B cell (primary cell): ENCODE measurements around the gene TSHZ1.

Source experiments
- EZH2 ChIP-seq: IDR thresholded peaks from 2 replicates; pipeline ENCODE4 v1.6.1; 2012; ENCODE audit warnings: borderline replicate concordance, low read depth, mild to moderate bottlenecking, moderate library complexity, low read length; ENCODE audit not compliant: insufficient read depth, poor library complexity, severe bottlenecking
- TF ChIP-seq, protein P1 (sequence below): fragments of 200-600 bp; IDR thresholded peaks from one replicate; pipeline ENCODE4 v1.8.0; 2022; ENCODE audit warnings: antibody characterized with exemption, mild to moderate bottlenecking

DNA sequence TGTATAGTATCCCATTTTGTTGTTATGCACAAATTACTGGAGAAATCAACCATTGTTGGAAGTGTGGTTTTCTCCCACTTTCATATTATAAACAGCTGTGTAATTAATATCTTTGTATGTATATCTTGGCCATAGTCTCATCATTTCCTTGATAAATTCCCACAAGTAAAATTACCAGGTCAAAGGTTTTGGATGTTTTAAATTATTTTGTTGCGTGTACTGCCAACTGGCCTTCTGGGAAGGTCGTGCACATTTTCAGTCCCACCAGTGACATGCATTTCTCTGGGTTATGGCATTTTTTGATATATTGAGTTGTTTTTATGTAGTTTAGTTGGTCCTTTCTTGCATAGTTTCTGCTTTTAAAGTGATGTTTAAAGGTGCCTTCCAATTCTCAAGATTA is 41.5 kb downstream of the TSHZ1 start:
- no peak for TF ChIP-seq EZH2
- TF ChIP-seq, protein P1, sequence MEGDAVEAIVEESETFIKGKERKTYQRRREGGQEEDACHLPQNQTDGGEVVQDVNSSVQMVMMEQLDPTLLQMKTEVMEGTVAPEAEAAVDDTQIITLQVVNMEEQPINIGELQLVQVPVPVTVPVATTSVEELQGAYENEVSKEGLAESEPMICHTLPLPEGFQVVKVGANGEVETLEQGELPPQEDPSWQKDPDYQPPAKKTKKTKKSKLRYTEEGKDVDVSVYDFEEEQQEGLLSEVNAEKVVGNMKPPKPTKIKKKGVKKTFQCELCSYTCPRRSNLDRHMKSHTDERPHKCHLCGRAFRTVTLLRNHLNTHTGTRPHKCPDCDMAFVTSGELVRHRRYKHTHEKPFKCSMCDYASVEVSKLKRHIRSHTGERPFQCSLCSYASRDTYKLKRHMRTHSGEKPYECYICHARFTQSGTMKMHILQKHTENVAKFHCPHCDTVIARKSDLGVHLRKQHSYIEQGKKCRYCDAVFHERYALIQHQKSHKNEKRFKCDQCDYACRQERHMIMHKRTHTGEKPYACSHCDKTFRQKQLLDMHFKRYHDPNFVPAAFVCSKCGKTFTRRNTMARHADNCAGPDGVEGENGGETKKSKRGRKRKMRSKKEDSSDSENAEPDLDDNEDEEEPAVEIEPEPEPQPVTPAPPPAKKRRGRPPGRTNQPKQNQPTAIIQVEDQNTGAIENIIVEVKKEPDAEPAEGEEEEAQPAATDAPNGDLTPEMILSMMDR = no peak
